Gastroesophageal sphincter (tissue), 4 donors: Measurements from ENCODE around the gene NSMF. TPM values are rescaled to one million over a fixed set of nuclear protein-coding genes. Genes with fewer than 3 reads are reported as not detected.

Source experiments
- ATAC-seq: fragments of 150-250 bp; one replicate; pipeline ENCODE4 v1.9.1; 2016; ENCODE audit warnings: mild to moderate bottlenecking, moderate library complexity
- H3K27ac ChIP-seq, 4 donors: fragments of 200-600 bp; sonication (generic) in 3 of 4; 1 replicate in 3 of 4; 2 replicates in 1 of 4; pipeline ENCODE4 v1.5.1; 2016 to 2019
- H3K27me3 ChIP-seq: fragments of 200-600 bp; sonication (generic); one replicate; pipeline ENCODE4 v1.5.1; 2019
- H3K36me3 ChIP-seq, 2 donors: fragments of 200-600 bp; sonication (generic); one replicate each; pipeline ENCODE4 v1.5.1; 2019; ENCODE audit warnings: control low read depth in 1 of 2
- H3K4me1 ChIP-seq, 3 donors: fragments of 200-600 bp; sonication (generic); 1 replicate in 2 of 3; 2 replicates in 1 of 3; pipeline ENCODE4 v1.5.1; 2016 to 2019; ENCODE audit warnings: control low read depth in 2 of 3
- H3K4me3 ChIP-seq, 2 donors: fragments of 200-600 bp; sonication (generic); one replicate each; pipeline ENCODE4 v1.5.1; 2019; ENCODE audit warnings: mild to moderate bottlenecking in 1 of 2, moderate library complexity in 1 of 2
- H3K9me3 ChIP-seq, 3 donors: fragments of 200-600 bp; sonication (generic); one replicate each; pipeline ENCODE4 v1.5.1; 2017 to 2019; ENCODE audit warnings: control low read depth in 2 of 3
- EP300 ChIP-seq: sonication (generic); formaldehyde crosslinking; IDR thresholded peaks from one replicate; pipeline ENCODE4 v1.6.1; 2017; ENCODE audit warnings: antibody characterized with exemption, mild to moderate bottlenecking
- POLR2A ChIP-seq, 2 donors: fragments of 450-650 bp; IDR thresholded peaks; one replicate each; pipeline ENCODE4 v1.6.1; 2017; ENCODE audit warnings: antibody characterized with exemption in 2 of 2, mild to moderate bottlenecking in 2 of 2, moderate library complexity in 1 of 2
- POLR2AphosphoS5 ChIP-seq: sonication (generic); formaldehyde crosslinking; IDR thresholded peaks from one replicate; pipeline ENCODE4 v1.6.1; 2017; ENCODE audit warnings: antibody characterized with exemption
- WGBS, 2 donors: methylation state at CpG; one replicate each; pipeline ENCODE4 v1.1.5; 2018; ENCODE audit warnings: low coverage in 1 of 2; 5-methylcytosine and 5-hydroxymethylcytosine counted together
- total RNA-seq, 4 donors: library from RNA; depleted of rRNA; stranded (reverse); fragments of >200 nt; gene quantifications; one replicate each; pipeline ENCODE4 v1.1.0, GENCODE V29; 2016
- TF ChIP-seq, protein P1 (sequence below), 4 experiments: fragments of 200-600 bp in 2 of 4; fragments of 450-650 bp in 2 of 4; sonication (generic) in 1 of 4; IDR thresholded peaks; one replicate each; pipeline ENCODE4 v1.5.1; 2017 to 2019; ENCODE audit warnings: antibody characterized with exemption in 4 of 4, mild to moderate bottlenecking in 2 of 4, moderate library complexity in 2 of 4

NSMF gene
- total RNA-seq, 4 donors from 2014 or later, result 38.1 to 63.5 (median 49.1) TPM

DNA sequence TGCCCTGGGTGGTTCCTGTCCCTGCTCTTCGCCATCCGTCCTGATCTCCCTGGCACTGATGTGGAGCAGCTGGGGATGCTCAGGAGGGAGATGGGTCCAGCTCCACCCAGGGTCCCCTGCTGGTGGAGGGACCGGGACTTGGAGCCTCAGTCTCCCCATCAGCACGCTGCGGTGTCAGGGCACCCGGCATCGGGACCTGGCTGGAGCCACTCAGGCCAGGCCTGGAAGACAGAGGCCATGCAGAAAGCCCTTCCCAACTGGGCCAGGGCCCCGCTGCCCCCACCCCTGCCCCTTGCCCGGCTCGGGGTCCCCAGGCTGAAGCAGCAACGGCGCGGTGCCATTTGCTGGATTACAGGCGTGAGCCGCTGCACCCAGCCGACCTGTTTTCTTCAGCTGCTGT is 40.3 kb upstream of the NSMF start:
- no peak for ATAC-seq
- WGBS, 2 donors, result no CpG with 5 or more reads among the region's 16 CpGs
- peaks cover 0 to 48% of the 10 kb centered on the region in 2 donors for H3K36me3 ChIP-seq
- no peaks in the 10 kb centered on the region for H3K4me1 ChIP-seq
- no peak for TF ChIP-seq POLR2A (IDR thresholded peaks at IDR 0.05)
- TF ChIP-seq, protein P1, sequence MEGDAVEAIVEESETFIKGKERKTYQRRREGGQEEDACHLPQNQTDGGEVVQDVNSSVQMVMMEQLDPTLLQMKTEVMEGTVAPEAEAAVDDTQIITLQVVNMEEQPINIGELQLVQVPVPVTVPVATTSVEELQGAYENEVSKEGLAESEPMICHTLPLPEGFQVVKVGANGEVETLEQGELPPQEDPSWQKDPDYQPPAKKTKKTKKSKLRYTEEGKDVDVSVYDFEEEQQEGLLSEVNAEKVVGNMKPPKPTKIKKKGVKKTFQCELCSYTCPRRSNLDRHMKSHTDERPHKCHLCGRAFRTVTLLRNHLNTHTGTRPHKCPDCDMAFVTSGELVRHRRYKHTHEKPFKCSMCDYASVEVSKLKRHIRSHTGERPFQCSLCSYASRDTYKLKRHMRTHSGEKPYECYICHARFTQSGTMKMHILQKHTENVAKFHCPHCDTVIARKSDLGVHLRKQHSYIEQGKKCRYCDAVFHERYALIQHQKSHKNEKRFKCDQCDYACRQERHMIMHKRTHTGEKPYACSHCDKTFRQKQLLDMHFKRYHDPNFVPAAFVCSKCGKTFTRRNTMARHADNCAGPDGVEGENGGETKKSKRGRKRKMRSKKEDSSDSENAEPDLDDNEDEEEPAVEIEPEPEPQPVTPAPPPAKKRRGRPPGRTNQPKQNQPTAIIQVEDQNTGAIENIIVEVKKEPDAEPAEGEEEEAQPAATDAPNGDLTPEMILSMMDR (IDR thresholded peaks at IDR 0.05), result no peak
- TF ChIP-seq EP300, result no peak
- no peak for TF ChIP-seq POLR2AphosphoS5
- H3K4me3 ChIP-seq, result no peak overlapping the region
- H3K27me3 ChIP-seq, result no peaks in the 10 kb centered on the region
- H3K9me3 ChIP-seq, result no peaks in the 10 kb centered on the region
- no peak overlapping the region for H3K27ac ChIP-seq

DNA sequence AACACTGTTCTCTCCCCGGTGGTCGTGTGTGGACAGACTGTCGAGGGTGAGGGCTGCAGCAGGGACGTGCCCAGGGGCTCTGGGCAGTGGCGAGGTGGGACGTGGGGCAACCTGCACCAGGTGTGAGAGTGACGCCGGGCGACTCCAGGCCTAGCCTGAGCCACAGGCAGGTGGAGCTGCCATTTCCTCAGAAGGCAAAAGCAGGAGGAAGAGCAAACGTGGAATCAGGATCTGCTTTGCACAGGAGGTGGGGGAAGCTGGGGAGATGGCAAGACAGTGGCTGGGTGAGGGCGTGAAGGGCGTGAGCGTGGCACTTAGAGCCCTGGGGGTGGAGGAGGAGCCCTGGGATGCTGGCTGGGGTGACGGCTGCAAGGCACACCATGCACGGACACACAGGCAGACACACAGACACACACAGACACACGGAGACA is 39.6 kb upstream of the NSMF start:
- H3K4me3 ChIP-seq, result no peak overlapping the region
- no peak overlapping the region for H3K27ac ChIP-seq
- H3K36me3 ChIP-seq, result peaks cover 0 to 48% of the 10 kb centered on the region in 2 donors
- no peaks in the 10 kb centered on the region for H3K4me1 ChIP-seq
- WGBS, 2 donors, result 87% methylated on average over 6 of the region's 16 CpGs; no CpG with 5 or more reads in 1 of the 2 donors
- H3K27me3 ChIP-seq, result no peaks in the 10 kb centered on the region
- ATAC-seq, result no peak
- TF ChIP-seq, protein P1 (IDR thresholded peaks at IDR 0.05), result no peak
- no peak for TF ChIP-seq POLR2A (IDR thresholded peaks at IDR 0.05)
- no peak for TF ChIP-seq EP300
- TF ChIP-seq POLR2AphosphoS5, result no peak
- H3K9me3 ChIP-seq, result no peaks in the 10 kb centered on the region

DNA sequence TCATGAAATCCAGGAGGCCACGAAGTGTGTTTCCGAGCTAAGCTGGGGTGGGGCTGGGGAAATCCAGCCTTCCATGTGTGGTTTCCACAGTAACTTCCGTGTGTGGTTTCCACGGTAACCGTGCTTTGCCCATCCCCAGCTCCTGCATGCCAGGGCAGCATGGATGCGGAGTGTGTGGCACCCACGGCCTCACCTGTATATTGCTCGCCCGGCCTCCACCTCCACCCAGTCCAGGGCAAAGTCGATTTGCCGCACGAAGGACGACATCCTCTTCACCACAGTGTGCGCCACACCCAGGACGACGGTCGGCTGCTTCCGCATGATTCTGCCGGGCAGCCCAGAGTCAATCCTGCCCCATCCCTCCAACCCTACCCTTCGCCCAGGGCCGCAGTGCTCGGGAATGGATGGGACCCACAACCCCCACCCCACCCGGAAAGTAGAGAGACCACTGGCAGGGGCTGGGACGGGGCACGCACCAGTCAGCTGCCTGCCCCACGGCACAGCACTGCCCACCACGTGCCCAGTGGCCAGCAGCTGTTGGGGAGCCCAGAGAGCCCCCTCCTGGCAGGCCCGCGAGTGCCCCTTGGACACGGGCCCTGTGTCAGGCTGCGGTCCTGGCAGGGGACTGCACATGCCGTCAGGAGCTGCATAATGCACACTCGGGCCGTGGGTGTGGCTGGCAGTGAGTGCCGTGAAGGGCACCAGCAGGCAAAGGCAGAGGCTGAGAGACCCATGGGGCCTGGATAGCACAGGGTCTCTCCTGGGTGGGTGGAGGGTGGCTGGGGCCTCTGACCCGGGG is 39.0 kb upstream of the NSMF start:
- Histone ChIP-seq H3K27ac (no peak overlapping the region), H3K4me1 (no peaks in the 10 kb centered on the region), H3K4me3 (no peak overlapping the region), H3K27me3 (no peaks in the 10 kb centered on the region), H3K9me3 (no peaks in the 10 kb centered on the region), H3K36me3 (peaks cover 0 to 48% of the 10 kb centered on the region in 2 donors)
- no peak for TF ChIP-seq POLR2A (IDR thresholded peaks at IDR 0.05)
- TF ChIP-seq, protein P1 (IDR thresholded peaks at IDR 0.05), result no peak
- TF ChIP-seq POLR2AphosphoS5, result no peak
- no peak for TF ChIP-seq EP300
- WGBS, 2 donors, result 85 to 100% methylated on average over 9 to 10 of the region's 36 CpGs
- no peak for ATAC-seq

DNA sequence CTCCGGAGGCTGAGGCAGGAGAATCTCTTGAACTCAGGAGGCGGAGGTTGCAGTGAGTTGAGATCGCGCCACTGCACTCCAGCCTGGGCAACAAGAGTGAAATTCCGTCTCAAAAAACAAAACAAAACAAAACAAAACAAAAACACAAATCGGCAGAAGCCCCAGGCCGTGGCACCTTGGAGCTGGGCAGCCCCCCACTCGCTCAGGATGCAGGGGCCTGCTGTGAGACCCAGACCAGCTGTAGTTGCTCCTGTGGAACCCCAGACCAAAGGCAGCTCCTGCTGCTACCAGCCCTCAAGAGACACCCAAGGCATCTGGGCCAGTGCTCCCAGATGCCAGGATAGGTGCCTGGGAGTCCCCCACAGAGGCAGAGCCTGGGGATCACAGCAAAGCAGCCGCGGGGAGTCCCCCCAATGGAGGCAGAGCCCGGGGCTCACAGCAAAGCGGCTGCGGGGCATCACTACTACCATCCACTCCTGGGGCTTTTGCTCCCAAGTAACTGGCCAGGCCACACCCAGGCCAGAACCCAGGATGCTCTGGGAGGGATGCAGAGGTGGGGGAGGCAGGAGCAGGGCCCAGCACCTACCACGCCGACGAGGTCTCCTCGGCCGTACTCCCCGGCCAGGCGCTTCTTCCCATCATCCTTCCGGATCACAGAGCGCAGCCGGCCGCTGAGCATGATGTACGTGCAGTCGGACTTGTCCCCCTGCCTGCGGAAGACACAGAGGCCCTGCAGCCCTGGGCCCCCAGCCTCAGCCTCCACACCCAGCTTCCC is 37.7 kb upstream of the NSMF start:
- H3K4me3 ChIP-seq, result no peak overlapping the region
- no peak for ATAC-seq
- no peaks in the 10 kb centered on the region for H3K4me1 ChIP-seq
- peaks cover 0 to 48% of the 10 kb centered on the region in 2 donors for H3K36me3 ChIP-seq
- no peaks in the 10 kb centered on the region for H3K9me3 ChIP-seq
- WGBS, 2 donors, result 90 to 95% methylated on average over 4 to 10 of the region's 27 CpGs
- H3K27me3 ChIP-seq, result no peaks in the 10 kb centered on the region
- TF ChIP-seq EP300 (no peak), POLR2A (IDR thresholded peaks at IDR 0.05) (no peak)
- TF ChIP-seq, protein P1 (IDR thresholded peaks at IDR 0.05), result no peak
- no peak overlapping the region for H3K27ac ChIP-seq
